SK-N-SH treated with all-trans-retinoic acid at 6 μM for 48 hours (cell line): Measurements from ENCODE around the gene RFXAP.

Experiments used
- CREB5 ChIP-seq: fragments of 250-450 bp; sonication (Bioruptor Pico); IDR thresholded peaks from 2 replicates; pipeline ENCODE4 v1.5.1; 2020; ENCODE audit warnings: low read depth, mild to moderate bottlenecking, moderate library complexity
- CSDC2 ChIP-seq: fragments of 250-450 bp; sonication (Bioruptor Pico); IDR thresholded peaks from 2 replicates; pipeline ENCODE4 v1.5.0; 2020; ENCODE audit warnings: mild to moderate bottlenecking, moderate library complexity
- PPARA ChIP-seq: fragments of 250-450 bp; sonication (Bioruptor Pico); IDR thresholded peaks from 2 replicates; pipeline ENCODE4 v1.5.0; 2020; ENCODE audit warnings: mild to moderate bottlenecking, borderline replicate concordance
- RARB ChIP-seq: fragments of 250-450 bp; sonication (Bioruptor Pico); IDR thresholded peaks from 2 replicates; pipeline ENCODE4 v1.8.0; 2021; ENCODE audit warnings: mild to moderate bottlenecking, moderate library complexity
- TCF4 ChIP-seq: fragments of 250-450 bp; sonication (Bioruptor Pico); IDR thresholded peaks from 2 replicates; pipeline ENCODE4 v1.8.0; 2021; ENCODE audit warnings: mild to moderate bottlenecking, moderate library complexity, borderline replicate concordance
- ZFP3 ChIP-seq: fragments of 250-450 bp; sonication (Bioruptor Pico); IDR thresholded peaks from 2 replicates; pipeline ENCODE4 v1.5.0; 2020; ENCODE audit warnings: mild to moderate bottlenecking, moderate library complexity
- ZFP30 ChIP-seq: fragments of 450-650 bp; formaldehyde crosslinking; IDR thresholded peaks from 2 replicates; pipeline ENCODE4 v1.5.0; 2022; ENCODE audit warnings: mild to moderate bottlenecking, moderate library complexity

DNA sequence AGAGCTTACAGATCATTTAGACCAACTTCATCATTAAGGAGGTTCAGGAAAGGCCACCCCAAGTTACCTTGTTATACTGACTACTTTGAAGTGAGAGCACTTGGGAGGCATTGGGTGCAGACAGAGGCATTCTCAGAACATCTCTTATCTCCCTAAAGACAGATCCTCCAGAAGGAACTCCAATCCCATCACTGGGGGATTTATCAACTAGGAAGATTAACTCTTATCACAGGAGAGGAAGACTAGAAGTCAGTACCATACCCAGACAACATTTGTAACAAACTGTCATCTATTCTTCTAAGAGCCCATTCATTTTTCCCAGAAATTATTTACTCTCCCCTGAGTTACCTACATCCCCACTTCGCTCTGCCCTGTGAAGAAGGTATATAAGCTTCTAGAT is 5.8 kb upstream of the RFXAP start:
- TF ChIP-seq ZFP3 (CRISPR knock-in tag) = no peak
- no peak for TF ChIP-seq PPARA (CRISPR knock-in tag)
- no peak for TF ChIP-seq ZFP30 (CRISPR knock-in tag)
- TF ChIP-seq RARB (CRISPR knock-in tag) = no peak
- no peak for TF ChIP-seq TCF4
- TF ChIP-seq CSDC2 (CRISPR knock-in tag) = no peak
- TF ChIP-seq CREB5 (CRISPR knock-in tag) = no peak
